Central memory CD4-positive, alpha-beta T cell (primary cell): Measurements from ENCODE around the gene POU2F3.

Source experiments
- DNase-seq: peaks from one replicate; pipeline ENCODE4 v3.0.0; 2022

Gene POU2F3

DNA sequence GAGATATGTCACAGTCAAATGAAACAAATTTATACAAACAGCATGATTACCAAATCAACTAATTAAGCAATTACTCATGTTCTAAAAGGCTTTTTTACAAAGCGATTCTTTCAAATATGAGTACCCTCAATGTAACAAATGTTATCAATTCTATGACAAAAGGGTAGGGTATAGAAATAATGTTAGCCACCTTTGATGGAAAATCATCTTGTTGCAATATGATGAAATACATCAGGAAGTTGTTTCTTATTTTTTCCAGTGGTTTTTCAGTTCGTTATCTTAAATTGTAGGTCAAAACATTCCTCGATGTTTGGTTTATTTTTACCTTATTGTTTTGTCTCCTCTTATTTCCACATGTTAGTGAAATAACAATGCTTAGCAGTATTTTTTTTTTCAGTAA, 102.7 kb downstream of the POU2F3 start:
- DNase-seq: no peak

DNA sequence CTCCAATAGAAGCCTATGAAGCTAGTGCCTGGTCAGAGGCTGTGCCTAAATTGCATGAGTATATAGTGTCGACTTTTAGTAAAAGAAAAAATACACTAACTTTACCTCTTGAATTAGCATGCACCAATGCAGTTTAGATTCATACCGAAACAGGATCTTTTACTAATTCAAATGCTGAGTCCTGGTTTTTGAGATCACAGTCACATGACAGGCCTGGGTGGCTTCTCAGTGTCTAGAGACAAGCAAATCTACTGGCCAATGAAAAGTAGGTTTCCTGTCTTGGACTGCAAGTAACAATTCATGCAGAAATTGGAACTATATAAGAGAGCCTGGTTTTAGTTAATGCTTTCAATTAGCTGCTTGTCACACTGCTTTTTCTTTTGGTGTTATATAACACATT, 103.5 kb downstream of the POU2F3 start:
- DNase-seq: no peak

DNA sequence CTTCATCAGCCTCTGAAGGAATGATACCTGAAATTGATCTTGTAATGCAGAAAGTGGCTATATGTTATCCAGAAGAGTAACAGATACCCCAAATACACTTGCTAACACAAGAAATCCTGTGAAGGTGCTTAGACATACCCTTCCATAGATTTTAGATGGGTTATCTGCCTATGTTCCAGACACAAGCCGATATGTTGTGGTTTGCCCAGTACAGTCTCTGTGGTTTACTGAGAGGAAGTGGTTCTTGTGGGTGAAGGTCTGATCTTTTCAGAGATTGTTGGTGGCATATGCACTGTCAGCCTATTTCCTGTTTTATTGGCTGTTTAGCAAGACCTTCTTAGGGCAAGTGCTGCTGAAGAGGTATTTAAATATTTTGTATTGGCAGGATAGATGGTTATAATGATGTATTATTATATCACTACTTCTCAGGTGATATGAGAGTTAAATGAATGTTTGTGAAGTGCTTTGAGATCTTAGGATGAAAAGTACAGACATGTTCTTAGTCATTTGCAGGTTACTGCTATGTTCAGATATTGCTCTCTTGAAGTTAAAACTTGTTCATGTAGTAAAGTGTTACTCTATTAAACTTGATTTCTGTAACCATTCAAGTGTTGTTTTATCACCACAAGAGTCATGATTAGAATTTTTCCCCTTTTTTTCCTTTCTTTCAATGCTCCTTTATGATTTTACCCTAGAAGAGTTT, 104.5 kb downstream of the POU2F3 start:
- DNase-seq: peak; percentile 83

- DNase-seq: no peak
Measured at GRCh38 chr11:120346233-120346632, 106.3 kb downstream of the POU2F3 start.

GRCh38 chr11:120350637-120351036, 110.7 kb downstream of the POU2F3 start:
- DNase-seq: no peak

GRCh38 chr11:120352405-120352804, 112.5 kb downstream of the POU2F3 start:
- no peak for DNase-seq

DNA sequence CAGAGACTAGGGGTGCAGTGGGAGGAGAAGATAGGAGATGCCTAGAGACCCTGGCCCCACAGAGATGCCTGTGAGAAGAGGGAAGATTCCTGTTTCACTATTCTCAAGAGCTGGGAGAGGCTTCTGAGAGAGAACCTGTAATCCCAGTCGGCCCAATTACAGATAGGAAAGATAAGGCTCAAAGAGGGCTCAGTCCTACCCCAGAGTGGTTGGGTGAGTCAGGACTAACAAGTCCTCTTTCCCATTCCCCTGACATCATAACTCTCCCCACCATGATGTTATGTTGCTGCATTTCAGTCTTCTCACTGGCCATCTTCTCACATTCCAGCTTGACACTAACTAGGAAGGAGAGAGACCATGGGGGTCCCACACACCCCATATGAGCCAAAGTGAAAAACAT, 114.1 kb downstream of the POU2F3 start:
- DNase-seq: no peak

- DNase-seq: no peak
Measured at GRCh38 chr11:120354779-120355178, 114.8 kb downstream of the POU2F3 start.

DNA sequence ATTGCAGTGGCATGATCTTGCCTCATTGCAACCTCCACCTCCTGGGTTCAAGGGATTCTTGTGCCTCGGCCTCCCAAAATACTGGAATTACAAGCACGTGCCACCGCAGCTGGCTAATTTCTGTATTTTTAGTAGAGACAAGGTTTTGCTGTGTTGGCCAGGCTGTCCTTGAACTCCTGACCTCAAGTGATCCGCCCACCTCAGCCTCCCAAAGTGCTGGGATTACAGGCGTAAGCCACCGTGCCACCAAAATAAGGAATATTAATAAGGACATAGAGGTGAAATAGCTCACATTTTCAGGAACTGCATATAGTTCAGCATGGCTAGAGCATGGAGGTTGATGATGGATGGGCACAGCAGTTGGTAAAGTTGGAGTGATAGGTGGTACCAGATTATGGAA, 117.7 kb downstream of the POU2F3 start:
- DNase-seq: no peak

- DNase-seq: no peak
Measured at GRCh38 chr11:120358729-120359128, 118.8 kb downstream of the POU2F3 start.

GRCh38 chr11:120363436-120363835, 123.5 kb downstream of the POU2F3 start:
- DNase-seq: no peak

GRCh38 chr11:120365512-120365911, 125.6 kb downstream of the POU2F3 start:
- DNase-seq: no peak
